Activated B cell treated with CpG ODN at 0.5 μM for 24 hours (primary cell): ENCODE data around the gene DTX3L. TPM values are rescaled to one million over a fixed set of nuclear protein-coding genes. Genes with fewer than 3 reads are reported as not detected.

ENCODE experiments used
- ATAC-seq: fragments of 200-7000 bp; cut with Tn5 transposase; one replicate; pipeline ENCODE4 v1.10.0; 2021; ENCODE audit warnings: low read depth, mild to moderate bottlenecking, moderate library complexity
- CTCF ChIA-PET: fragments of 350-600 bp; sonication (Branson Sonifier 250); formaldehyde crosslinking; loops from one replicate; lab custom pipeline; 2021; ENCODE audit warnings: antibody characterized with exemption; lab: Charles Lee
- POLR2A ChIA-PET: fragments of 350-600 bp; sonication (Branson Sonifier 250); formaldehyde crosslinking; loops from one replicate; lab custom pipeline; 2021; ENCODE audit warnings: antibody characterized with exemption; lab: Charles Lee
- DNase-seq: peaks from one replicate; pipeline ENCODE4 v3.0.0; 2022
- H3K27ac Mint-ChIP-seq: one replicate; pipeline ENCODE4 v1.8.0; 2020; ENCODE audit warnings: mixed read lengths
- H3K27me3 Mint-ChIP-seq: one replicate; pipeline ENCODE4 v1.8.0; 2021; ENCODE audit warnings: mixed read lengths
- H3K36me3 Mint-ChIP-seq: one replicate; pipeline ENCODE4 v1.8.0; 2021; ENCODE audit warnings: low read depth, mixed read lengths
- H3K4me1 Mint-ChIP-seq: one replicate; pipeline ENCODE4 v1.8.0; 2021; ENCODE audit warnings: mixed read lengths
- H3K4me3 Mint-ChIP-seq: one replicate; pipeline ENCODE4 v1.8.0; 2020; ENCODE audit warnings: mild to moderate bottlenecking, mixed read lengths
- H3K9me3 Mint-ChIP-seq: one replicate; pipeline ENCODE4 v1.8.0; 2020; ENCODE audit warnings: mixed read lengths
- CTCF ChIP-seq: fragments of 200-600 bp; IDR thresholded peaks from one replicate; pipeline ENCODE4 v1.8.0; 2022; ENCODE audit warnings: antibody characterized with exemption, mild to moderate bottlenecking
- intact Hi-C: fragments of 100-400 bp; cut with micrococcal nuclease; formaldehyde crosslinking; loops from one replicate; pipeline ENCODE4 v1.15.1; 2024
- total RNA-seq: library from RNA; stranded (reverse); gene quantifications from 2 replicates; pipeline ENCODE4 v1.2.3, GENCODE V29; 2022

The DTX3L gene
- total RNA-seq = 73.8 and 76.5 TPM in 2 replicates

GRCh38 chr3:122564155-122564912 lies at the start of gene DTX3L, which contains the start of gene PARP9:
TSS of gene DTX3L (plus strand) at chr3:122564338. CDS start at chr3:122564427, 89 bp downstream.
TSS of gene PARP9 (minus strand) at chr3:122564300. CDS start at chr3:122559620, 4,680 bp downstream.
- no peak for TF ChIP-seq CTCF
- Mint-ChIP-seq H3K36me3 (peaks cover 59% of the 10 kb centered on the region), H3K4me1 (peaks cover 82% of the 10 kb centered on the region), H3K9me3 (no peaks in the 10 kb centered on the region), H3K27me3 (no peaks in the 10 kb centered on the region), H3K27ac (peak within 1 kb of the TSS; percentile 96), H3K4me3 (peak within 1 kb of the TSS; percentile 93)
- POLR2A ChIA-PET = interaction anchor here (0.6 to 10.2 kb wide), 17 partner anchors 13 to 1090 kb away, joined by 3 to 140 read pairs (median 5); partner anchors contain the start of genes KPNA1, PARP14, PARP15 and WDR5B
- intact Hi-C loops = loop anchor here (1.0 to 10.0 kb wide), 10 partner anchors 12 to 1017 kb away; partner anchors contain the start of genes POLQ, SEC22A and SLC49A4
- DNase-seq = peak; percentile 67
- ATAC-seq = peak; percentile 83
- CTCF ChIA-PET = interaction anchor here (0.7 to 6.8 kb wide), 4 partner anchors 13 to 134 kb away, joined by 3 to 46 read pairs (median 4); partner anchors contain the start of genes PARP14 and PARP15

GRCh38 chr3:122515020-122515468 lies 49.1 kb upstream of the DTX3L start:
- ATAC-seq (no peak), DNase-seq (no peak)
- Mint-ChIP-seq H3K27ac (peak overlapping the region; percentile 82), H3K9me3 (peaks cover 1% of the 10 kb centered on the region), H3K4me3 (peak overlapping the region; percentile 85), H3K36me3 (peaks cover 12% of the 10 kb centered on the region), H3K27me3 (no peaks in the 10 kb centered on the region), H3K4me1 (peaks cover 35% of the 10 kb centered on the region)
- intact Hi-C loops = loop anchor here (2.0 to 10.0 kb wide), 7 partner anchors 18 to 1070 kb away; partner anchors contain the start of genes GOLGB1, HACD2, HSPBAP1 and PARP15
- no peak for TF ChIP-seq CTCF
- CTCF ChIA-PET = no interaction called here
- POLR2A ChIA-PET = interaction anchor here (0.6 to 2.2 kb wide), 15 partner anchors 9 to 854 kb away, joined by 3 to 16 read pairs (median 4); partner anchors contain the start of genes FAM162A, HCLS1, HSPBAP1 and PARP15

- intact Hi-C loops = loop anchor here (2.0 to 10.0 kb wide), 7 partner anchors 19 to 1069 kb away; partner anchors contain the start of genes GOLGB1, HACD2, HSPBAP1 and PARP15
- ChIA-PET POLR2A (no interaction called here), CTCF (no interaction called here)
- ATAC-seq (no peak), DNase-seq (no peak)
- H3K9me3 Mint-ChIP-seq = no peaks in the 10 kb centered on the region
- H3K27ac Mint-ChIP-seq = peak overlapping the region; percentile 38
- TF ChIP-seq CTCF = no peak
- H3K4me3 Mint-ChIP-seq = no peak overlapping the region
- H3K27me3 Mint-ChIP-seq = no peaks in the 10 kb centered on the region
- H3K36me3 Mint-ChIP-seq = peaks cover 7% of the 10 kb centered on the region
- H3K4me1 Mint-ChIP-seq = peaks cover 28% of the 10 kb centered on the region
These were observed 48.3 kb upstream of the DTX3L start for GRCh38 chr3:122515870-122516269.

GRCh38 chr3:122516846-122517360 lies 47.2 kb upstream of the DTX3L start:
- CTCF ChIA-PET = no interaction called here
- peaks cover 5% of the 10 kb centered on the region for H3K36me3 Mint-ChIP-seq
- intact Hi-C loops = loop anchor here (10.0 kb wide), 1 partner anchor 1068 kb away; the partner anchor contains the start of gene HACD2
- peaks cover 18% of the 10 kb centered on the region for H3K4me1 Mint-ChIP-seq
- no peaks in the 10 kb centered on the region for H3K27me3 Mint-ChIP-seq
- ATAC-seq (no peak), DNase-seq (no peak)
- H3K9me3 Mint-ChIP-seq = no peaks in the 10 kb centered on the region
- no peak for TF ChIP-seq CTCF
- no peak overlapping the region for H3K27ac Mint-ChIP-seq
- POLR2A ChIA-PET = no interaction called here
- H3K4me3 Mint-ChIP-seq = no peak overlapping the region
